KMS-11 (cell line): ENCODE measurements around the gene SETBP1.

Experiments used
- H2AFZ ChIP-seq: fragments of 200-600 bp; sonication (generic); 2 replicates; pipeline ENCODE4 v1.6.1; 2016; ENCODE audit warnings: antibody characterized with exemption, mixed run types, low read depth
- H3K27ac ChIP-seq: fragments of 200-600 bp; sonication (generic); 2 replicates; pipeline ENCODE4 v1.6.1; 2016; ENCODE audit warnings: mild to moderate bottlenecking, mixed run types
- H3K27me3 ChIP-seq: fragments of 200-600 bp; sonication (generic); 2 replicates; pipeline ENCODE4 v1.6.1; 2017; ENCODE audit warnings: mild to moderate bottlenecking, low read depth, mixed run types, moderate library complexity; ENCODE audit not compliant: insufficient read depth
- H3K36me3 ChIP-seq: fragments of 200-600 bp; sonication (generic); 2 replicates; pipeline ENCODE4 v1.6.1; 2017; ENCODE audit warnings: mild to moderate bottlenecking, mixed run types; ENCODE audit not compliant: insufficient read depth
- H3K4me1 ChIP-seq: fragments of 200-600 bp; sonication (generic); 2 replicates; pipeline ENCODE4 v1.6.1; 2016; ENCODE audit warnings: mild to moderate bottlenecking, low read depth, mixed run types; ENCODE audit not compliant: poor library complexity, severe bottlenecking
- H3K4me2 ChIP-seq: fragments of 200-600 bp; sonication (generic); 2 replicates; pipeline ENCODE4 v1.7.0; 2016; ENCODE audit warnings: mild to moderate bottlenecking, mixed run types
- H3K4me3 ChIP-seq: fragments of 200-600 bp; sonication (generic); IDR thresholded peaks from 2 replicates; pipeline ENCODE4 v1.6.1; 2017; ENCODE audit warnings: low read depth, low read length, mixed read lengths; ENCODE audit not compliant: insufficient read depth
- H3K79me2 ChIP-seq: fragments of 200-600 bp; sonication (generic); 2 replicates; pipeline ENCODE4 v1.6.1; 2016; ENCODE audit warnings: low read depth, mixed run types; ENCODE audit not compliant: insufficient read depth
- H3K9ac ChIP-seq: fragments of 200-600 bp; sonication (generic); 2 replicates; pipeline ENCODE4 v1.6.1; 2016; ENCODE audit warnings: mild to moderate bottlenecking, mixed run types
- H4K20me1 ChIP-seq: fragments of 200-600 bp; sonication (generic); 2 replicates; pipeline ENCODE4 v1.6.1; 2016; ENCODE audit warnings: mild to moderate bottlenecking, mixed run types; ENCODE audit not compliant: insufficient read depth
- CTCF ChIP-seq: fragments of 200-600 bp; sonication (generic); conservative IDR thresholded peaks from 2 replicates; pipeline ENCODE4 v1.6.1; 2017; ENCODE audit warnings: low read depth, mild to moderate bottlenecking, antibody characterized with exemption, low read length, moderate library complexity, mixed read lengths

SETBP1 gene

GRCh38 chr18:44742718-44743311 is 62.1 kb downstream of the SETBP1 start:
- TF ChIP-seq CTCF, result no peak
- no peak overlapping the region for H3K9ac ChIP-seq
- H3K4me3 ChIP-seq, result no peak overlapping the region
- H3K27me3 ChIP-seq, result no peaks in the 10 kb centered on the region
- H2AFZ ChIP-seq, result no peak overlapping the region
- H4K20me1 ChIP-seq, result no peaks in the 10 kb centered on the region
- peaks cover 24% of the 10 kb centered on the region; the same call in 1 of the 2 replicates for H3K79me2 ChIP-seq
- peaks cover 54% of the 10 kb centered on the region for H3K4me1 ChIP-seq
- H3K27ac ChIP-seq, result peak overlapping the region; percentile 29; the same call in 1 of the 2 replicates
- peak overlapping the region; percentile 25 for H3K4me2 ChIP-seq
- no peaks in the 10 kb centered on the region for H3K36me3 ChIP-seq

GRCh38 chr18:44743631-44744030 is 62.9 kb downstream of the SETBP1 start:
- no peak for TF ChIP-seq CTCF
- H3K27ac ChIP-seq, result no peak overlapping the region
- no peak overlapping the region for H3K4me2 ChIP-seq
- H4K20me1 ChIP-seq, result no peaks in the 10 kb centered on the region
- H3K9ac ChIP-seq, result no peak overlapping the region
- H3K4me1 ChIP-seq, result peaks cover 55% of the 10 kb centered on the region
- H2AFZ ChIP-seq, result no peak overlapping the region
- H3K36me3 ChIP-seq, result no peaks in the 10 kb centered on the region
- no peak overlapping the region for H3K4me3 ChIP-seq
- H3K79me2 ChIP-seq, result peaks cover 24% of the 10 kb centered on the region; the same call in 1 of the 2 replicates
- H3K27me3 ChIP-seq, result no peaks in the 10 kb centered on the region

GRCh38 chr18:44744161-44745121 is 63.8 kb downstream of the SETBP1 start:
- Histone ChIP-seq H3K4me3 (no peak overlapping the region), H3K4me1 (peaks cover 61% of the 10 kb centered on the region), H3K79me2 (peaks cover 24% of the 10 kb centered on the region; the same call in 1 of the 2 replicates), H3K9ac (no peak overlapping the region), H4K20me1 (no peaks in the 10 kb centered on the region), H3K36me3 (no peaks in the 10 kb centered on the region), H2AFZ (no peak overlapping the region), H3K27me3 (no peaks in the 10 kb centered on the region), H3K27ac (no peak overlapping the region), H3K4me2 (no peak overlapping the region)
- no peak for TF ChIP-seq CTCF

- no peaks in the 10 kb centered on the region for H3K27me3 ChIP-seq
- peaks cover 69% of the 10 kb centered on the region for H3K4me1 ChIP-seq
- TF ChIP-seq CTCF, result no peak
- H3K79me2 ChIP-seq, result peaks cover 23% of the 10 kb centered on the region; the same call in 1 of the 2 replicates
- no peaks in the 10 kb centered on the region for H4K20me1 ChIP-seq
- H3K9ac ChIP-seq, result no peak overlapping the region
- H3K4me3 ChIP-seq, result no peak overlapping the region
- H2AFZ ChIP-seq, result no peak overlapping the region
- no peaks in the 10 kb centered on the region for H3K36me3 ChIP-seq
- H3K27ac ChIP-seq, result no peak overlapping the region
- H3K4me2 ChIP-seq, result no peak overlapping the region
Measured at GRCh38 chr18:44747157-44747556, 66.5 kb downstream of the SETBP1 start.
